Activated naive CD8-positive, alpha-beta T cell treated with anti-CD3 and anti-CD28 coated beads, Interleukin-2, amount 10 ng/mL, durations not matched to agents 7 days and 5 days (primary cell): Measurements from ENCODE around the gene MXD3. TPM values are rescaled to one million over a fixed set of nuclear protein-coding genes. Genes with fewer than 3 reads are reported as not detected.
A peak's percentile ranks its signal among the peaks of the same experiment; 100 is the strongest.
"Not testable (repeated sequence)": the region's sequence is repeated elsewhere in the genome, so short reads cannot be mapped to it uniquely, and the experiment has no call there.

Experiments used
- ATAC-seq: fragments of 150-1000 bp; cut with Tn5 transposase; one replicate; pipeline ENCODE4 v1.10.0; 2021; ENCODE audit warnings: low read depth, moderate library complexity
- POLR2A ChIA-PET: fragments of 350-600 bp; sonication (Branson Sonifier 250); formaldehyde crosslinking; loops from one replicate; lab custom pipeline; 2021; ENCODE audit warnings: antibody characterized with exemption; lab: Charles Lee
- DNase-seq: peaks from one replicate; pipeline ENCODE4 v3.0.0; 2021
- H3K27ac Mint-ChIP-seq: one replicate; pipeline ENCODE4 v1.8.0; 2022; ENCODE audit warnings: mild to moderate bottlenecking, mixed read lengths
- H3K27me3 Mint-ChIP-seq: one replicate; pipeline ENCODE4 v1.8.0; 2022; ENCODE audit warnings: mild to moderate bottlenecking, moderate library complexity, mixed read lengths
- H3K36me3 Mint-ChIP-seq: one replicate; pipeline ENCODE4 v1.8.0; 2021; ENCODE audit warnings: mild to moderate bottlenecking, mixed read lengths
- H3K4me1 Mint-ChIP-seq: one replicate; pipeline ENCODE4 v1.8.0; 2021; ENCODE audit warnings: mixed read lengths
- H3K4me3 Mint-ChIP-seq: one replicate; pipeline ENCODE4 v1.8.0; 2022; ENCODE audit warnings: mild to moderate bottlenecking, moderate library complexity, mixed read lengths
- H3K9me3 Mint-ChIP-seq: one replicate; pipeline ENCODE4 v1.8.0; 2021; ENCODE audit warnings: mixed read lengths
- total RNA-seq, 2 experiments: library from RNA; stranded (reverse); gene quantifications; one replicate each; pipeline ENCODE4 v1.2.3, GENCODE V29; 2021

The MXD3 gene
- total RNA-seq, 2 experiments from 2014 or later: 85.0 to 94.0 TPM

- peak; percentile 70 for DNase-seq
- peak; percentile 34 for ATAC-seq
- H3K9me3 Mint-ChIP-seq: no peaks in the 10 kb centered on the region
- peak overlapping the region; percentile 94 for H3K27ac Mint-ChIP-seq
- peak overlapping the region; percentile 100 for H3K4me3 Mint-ChIP-seq
- POLR2A ChIA-PET: interaction anchor here (0.6 to 4.2 kb wide), 20 partner anchors 11 to 775 kb away, joined by 3 to 51 read pairs (median 4); partner anchors contain the start of genes LMAN2, NSD1, PRELID1 and PRR7
- no peaks in the 10 kb centered on the region for H3K27me3 Mint-ChIP-seq
- H3K4me1 Mint-ChIP-seq: peaks cover 34% of the 10 kb centered on the region
- peaks cover 12% of the 10 kb centered on the region for H3K36me3 Mint-ChIP-seq
These were observed 1.0 kb upstream of the MXD3 start for GRCh38 chr5:177312649-177313181.

- no peaks in the 10 kb centered on the region for H3K9me3 Mint-ChIP-seq
- no peak for DNase-seq
- H3K27ac Mint-ChIP-seq: peak overlapping the region; percentile 94
- no peaks in the 10 kb centered on the region for H3K27me3 Mint-ChIP-seq
- peaks cover 18% of the 10 kb centered on the region for H3K36me3 Mint-ChIP-seq
- POLR2A ChIA-PET: interaction anchor here (1.4 to 4.2 kb wide), 6 partner anchors 10 to 177 kb away, joined by 3 to 51 read pairs (median 7); partner anchors contain the start of genes GRK6, NSD1, PRELID1 and RAB24
- no peak for ATAC-seq
- peaks cover 36% of the 10 kb centered on the region for H3K4me1 Mint-ChIP-seq
- H3K4me3 Mint-ChIP-seq: peak overlapping the region; percentile 100
These were observed 341 bp downstream of the MXD3 start for GRCh38 chr5:177311392-177311722.

GRCh38 chr5:177310757-177311391 is 824 bp downstream of the MXD3 start:
- H3K36me3 Mint-ChIP-seq: peaks cover 19% of the 10 kb centered on the region
- POLR2A ChIA-PET: interaction anchor here (0.6 to 4.2 kb wide), 6 partner anchors 10 to 178 kb away, joined by 3 to 51 read pairs (median 7); partner anchors contain the start of genes GRK6, NSD1, PRELID1 and RAB24
- no peak for ATAC-seq
- H3K4me3 Mint-ChIP-seq: peak overlapping the region; percentile 100
- no peaks in the 10 kb centered on the region for H3K27me3 Mint-ChIP-seq
- peak overlapping the region; percentile 98 for H3K27ac Mint-ChIP-seq
- no peaks in the 10 kb centered on the region for H3K9me3 Mint-ChIP-seq
- H3K4me1 Mint-ChIP-seq: peaks cover 35% of the 10 kb centered on the region
- peak; percentile 53 for DNase-seq

GRCh38 chr5:177310332-177310731 is 1.4 kb downstream of the MXD3 start:
- Mint-ChIP-seq H3K4me3 (peak overlapping the region; percentile 100), H3K9me3 (no peaks in the 10 kb centered on the region), H3K27me3 (no peaks in the 10 kb centered on the region), H3K27ac (peak overlapping the region; percentile 98), H3K4me1 (peaks cover 38% of the 10 kb centered on the region), H3K36me3 (peaks cover 23% of the 10 kb centered on the region)
- POLR2A ChIA-PET: interaction anchor here (0.9 to 4.2 kb wide), 5 partner anchors 9 to 177 kb away, joined by 4 to 51 read pairs (median 7); partner anchors contain the start of genes GRK6, NSD1, PRELID1 and RAB24
- ATAC-seq (no peak), DNase-seq (peak; percentile 30)

- no peaks in the 10 kb centered on the region for H3K9me3 Mint-ChIP-seq
- H3K4me3 Mint-ChIP-seq: peak overlapping the region; percentile 100
- POLR2A ChIA-PET: interaction anchor here (0.9 to 4.2 kb wide), 5 partner anchors 8 to 176 kb away, joined by 4 to 51 read pairs (median 7); partner anchors contain the start of genes GRK6, NSD1, PRELID1 and RAB24
- DNase-seq (peak; percentile 74), ATAC-seq (no peak)
- H3K36me3 Mint-ChIP-seq: peaks cover 29% of the 10 kb centered on the region
- H3K4me1 Mint-ChIP-seq: peaks cover 45% of the 10 kb centered on the region
- peak overlapping the region; percentile 63 for H3K27ac Mint-ChIP-seq
- H3K27me3 Mint-ChIP-seq: no peaks in the 10 kb centered on the region
These were observed 2.1 kb downstream of the MXD3 start for GRCh38 chr5:177309351-177310191.

GRCh38 chr5:177308740-177309139 is 3.0 kb downstream of the MXD3 start:
- POLR2A ChIA-PET: interaction anchor here (2.7 kb wide), 1 partner anchor 175 kb away, joined by 9 read pairs; the partner anchor contains the start of gene NSD1
- no peak for DNase-seq
- peaks cover 47% of the 10 kb centered on the region for H3K4me1 Mint-ChIP-seq
- H3K27ac Mint-ChIP-seq: peak overlapping the region; percentile 70
- no peak overlapping the region for H3K4me3 Mint-ChIP-seq
- no peaks in the 10 kb centered on the region for H3K9me3 Mint-ChIP-seq
- no peaks in the 10 kb centered on the region for H3K27me3 Mint-ChIP-seq
- ATAC-seq: no peak
- H3K36me3 Mint-ChIP-seq: peaks cover 29% of the 10 kb centered on the region

- H3K27ac Mint-ChIP-seq: no peak overlapping the region
- DNase-seq (no peak), ATAC-seq (no peak)
- POLR2A ChIA-PET: interaction anchor here (0.6 to 1.0 kb wide), 2 partner anchors 119 to 311 kb away, joined by 3 to 4 read pairs; partner anchors contain the start of gene GRK6
- no peak overlapping the region for H3K4me3 Mint-ChIP-seq
- no peaks in the 10 kb centered on the region for H3K9me3 Mint-ChIP-seq
- peaks cover 29% of the 10 kb centered on the region for H3K36me3 Mint-ChIP-seq
- peaks cover 41% of the 10 kb centered on the region for H3K4me1 Mint-ChIP-seq
- H3K27me3 Mint-ChIP-seq: no peaks in the 10 kb centered on the region
These were observed 3.9 kb downstream of the MXD3 start for GRCh38 chr5:177307544-177308363.

GRCh38 chr5:177306674-177307543 is 4.8 kb downstream of the MXD3 start:
- POLR2A ChIA-PET: interaction anchor here (0.6 to 1.0 kb wide), 2 partner anchors 119 to 310 kb away, joined by 3 to 4 read pairs; partner anchors contain the start of gene GRK6
- H3K27ac Mint-ChIP-seq: peak overlapping the region; percentile 36
- ATAC-seq: no peak

GRCh38 chr5:177306103-177306640 is 5.5 kb downstream of the MXD3 start:
- H3K27ac Mint-ChIP-seq: peak overlapping the region; percentile 88
- ATAC-seq, H3K27me3 Mint-ChIP-seq, DNase-seq, POLR2A ChIA-PET, H3K9me3 Mint-ChIP-seq: not testable (repeated sequence)
- peak overlapping the region; percentile 95 for H3K4me3 Mint-ChIP-seq
- peaks cover 32% of the 10 kb centered on the region for H3K36me3 Mint-ChIP-seq
- H3K4me1 Mint-ChIP-seq: peaks cover 51% of the 10 kb centered on the region

More at GRCh38 chr5:177306674-177307543, 4.8 kb downstream of the MXD3 start:
- peaks cover 32% of the 10 kb centered on the region for H3K36me3 Mint-ChIP-seq
- H3K27me3 Mint-ChIP-seq: no peaks in the 10 kb centered on the region
- no peak for DNase-seq
- H3K4me3 Mint-ChIP-seq: no peak overlapping the region
- peaks cover 46% of the 10 kb centered on the region for H3K4me1 Mint-ChIP-seq
- no peaks in the 10 kb centered on the region for H3K9me3 Mint-ChIP-seq

GRCh38 chr5:177304392-177305119 is 7.1 kb downstream of the MXD3 start:
- ATAC-seq (no peak), DNase-seq (no peak)
- Mint-ChIP-seq H3K9me3 (no peaks in the 10 kb centered on the region), H3K27ac (peak overlapping the region; percentile 88), H3K4me3 (peak overlapping the region; percentile 95), H3K4me1 (peaks cover 57% of the 10 kb centered on the region), H3K36me3 (peaks cover 30% of the 10 kb centered on the region), H3K27me3 (no peaks in the 10 kb centered on the region)
- POLR2A ChIA-PET: interaction anchor here (1.3 to 6.5 kb wide), 3 partner anchors 7 to 122 kb away, joined by 4 to 51 read pairs (median 7); partner anchors contain the start of genes GRK6 and MXD3
